NCI-H2081 (cell line): Measurements from ENCODE around the gene CHCHD6.

Experiments
- DNase-seq, 2 experiments: peaks; one replicate each; lab custom pipeline; 2025; lab: John Stamatoyannopoulos, UW

Gene CHCHD6

GRCh38 chr3:126668450-126669401 is 35.3 kb upstream of the CHCHD6 start:
- DNase-seq: no peak

GRCh38 chr3:126671521-126671920 is 32.5 kb upstream of the CHCHD6 start:
- no peak for DNase-seq

DNA sequence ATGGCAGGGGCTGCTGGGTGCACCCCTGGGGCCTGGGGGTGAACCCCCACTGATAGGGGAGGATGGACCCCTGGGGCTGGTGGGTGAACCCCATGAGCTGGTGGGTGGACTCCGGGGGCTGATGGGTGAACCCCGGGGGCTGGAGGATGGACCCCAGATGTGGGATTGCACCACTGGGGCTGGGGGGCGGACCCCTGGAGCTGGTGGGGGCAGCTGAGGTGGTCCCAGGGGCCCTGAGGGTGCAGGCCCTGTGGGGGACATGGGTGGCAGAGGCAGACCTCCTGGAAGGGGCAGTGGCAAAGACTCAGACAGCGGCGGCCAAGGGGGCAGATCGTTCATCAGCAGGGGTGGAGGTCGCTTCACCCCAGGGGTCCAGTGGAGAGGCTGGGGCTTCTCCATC is 31.7 kb upstream of the CHCHD6 start:
- DNase-seq: no peak

- DNase-seq: no peak
These were observed 31.3 kb upstream of the CHCHD6 start for GRCh38 chr3:126672741-126673140.

- DNase-seq: no peak
These were observed 26.9 kb upstream of the CHCHD6 start for GRCh38 chr3:126676919-126677705.

GRCh38 chr3:126677862-126678503 is 26.1 kb upstream of the CHCHD6 start:
- no peak for DNase-seq

- DNase-seq: no peak
These were observed 25.2 kb upstream of the CHCHD6 start for GRCh38 chr3:126678693-126679317.

- DNase-seq: peak; percentile 83 to 92
These were observed 24.7 kb upstream of the CHCHD6 start for GRCh38 chr3:126679318-126679751.

DNA sequence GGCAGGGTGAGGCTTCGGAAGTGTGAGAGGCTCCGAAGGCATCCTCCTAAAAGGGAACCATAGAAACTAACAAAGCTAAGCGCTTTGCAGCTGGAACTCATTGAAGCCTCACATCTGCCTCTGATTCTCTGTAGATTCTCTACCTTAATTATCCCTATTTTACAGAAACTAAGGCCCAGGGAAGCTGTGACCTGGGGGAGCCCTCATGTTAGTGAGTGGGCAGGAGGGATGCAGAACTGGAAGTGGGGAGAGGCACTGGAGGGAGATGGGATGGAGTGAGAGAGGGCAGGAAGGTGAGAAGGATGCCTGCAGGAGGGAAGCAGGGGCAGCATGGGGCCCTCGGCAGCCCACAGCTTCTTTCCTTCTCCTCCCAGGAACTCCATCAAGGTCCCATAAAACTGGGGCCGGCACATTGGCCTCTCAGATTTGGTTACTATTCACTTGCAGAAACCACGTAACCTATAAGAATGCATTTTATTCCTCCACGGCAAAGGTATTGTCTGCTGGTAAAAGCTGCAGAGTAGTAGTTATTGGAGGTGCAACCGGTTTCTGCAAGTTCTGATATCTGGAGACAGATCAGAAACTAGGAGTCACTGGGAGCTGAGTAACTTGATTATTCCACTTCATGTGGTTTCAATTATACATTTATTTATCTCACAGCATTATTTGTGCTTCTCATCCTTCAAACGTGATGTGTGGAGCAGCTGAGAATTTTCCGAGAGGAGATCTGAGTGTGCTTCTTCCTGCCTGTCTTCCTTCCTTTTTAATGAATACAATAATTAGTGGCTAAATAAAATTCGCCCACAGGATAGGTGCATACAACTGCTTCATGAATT is 24.0 kb upstream of the CHCHD6 start:
- no peak for DNase-seq

GRCh38 chr3:126680667-126681055 is 23.4 kb upstream of the CHCHD6 start:
- DNase-seq: no peak

- DNase-seq: no peak
These were observed 22.0 kb upstream of the CHCHD6 start for GRCh38 chr3:126682009-126682408.

- DNase-seq: no peak
These were observed 21.0 kb upstream of the CHCHD6 start for GRCh38 chr3:126683069-126683468.

DNA sequence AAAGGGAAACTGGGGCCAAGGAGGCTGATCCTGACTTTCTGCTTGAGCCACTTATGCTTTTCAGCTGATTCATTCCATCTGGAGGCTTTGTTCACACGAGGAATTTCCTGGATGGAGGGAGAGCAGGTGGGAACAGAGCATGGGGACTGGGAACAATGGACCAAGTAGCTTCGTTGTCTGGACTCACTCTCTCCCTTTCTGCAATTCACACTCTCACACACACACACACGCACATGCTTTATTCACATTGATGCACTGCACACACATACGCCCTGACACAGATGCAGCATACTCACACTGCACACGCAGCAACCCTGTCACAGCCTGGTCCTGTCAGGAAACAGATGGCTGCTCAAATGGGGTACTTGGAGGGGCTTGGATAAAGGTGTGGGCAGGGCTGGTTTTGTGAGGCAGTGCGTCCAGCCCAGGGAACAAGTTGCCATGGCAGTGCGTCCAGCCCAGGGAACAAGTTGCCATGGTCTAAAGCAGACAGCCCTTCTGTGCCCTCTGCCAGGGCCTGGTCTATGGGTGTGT is 19.8 kb upstream of the CHCHD6 start:
- DNase-seq: peak; percentile 23 to 48

DNA sequence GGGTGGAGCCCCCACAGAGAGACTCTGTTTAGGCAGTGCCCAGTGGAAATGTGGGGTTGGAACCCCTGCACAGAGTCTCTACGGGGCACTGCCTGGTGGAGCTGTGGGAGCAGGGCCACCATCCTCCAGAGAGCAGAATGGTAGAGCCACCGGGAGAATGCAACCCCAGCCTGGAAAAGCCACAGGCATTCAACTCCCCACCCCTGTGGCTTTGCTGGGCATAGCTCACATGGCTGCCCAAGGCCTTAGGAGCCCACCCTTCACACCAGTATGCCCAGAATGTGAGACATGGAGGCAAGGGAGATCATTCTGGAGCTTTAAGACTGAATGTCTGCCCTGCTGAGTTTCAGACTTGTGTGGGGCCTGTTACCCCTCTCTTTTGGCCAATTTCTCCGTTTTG is 19.0 kb upstream of the CHCHD6 start:
- DNase-seq: no peak

- no peak for DNase-seq
These were observed 18.5 kb upstream of the CHCHD6 start for GRCh38 chr3:126685493-126685892.

DNA sequence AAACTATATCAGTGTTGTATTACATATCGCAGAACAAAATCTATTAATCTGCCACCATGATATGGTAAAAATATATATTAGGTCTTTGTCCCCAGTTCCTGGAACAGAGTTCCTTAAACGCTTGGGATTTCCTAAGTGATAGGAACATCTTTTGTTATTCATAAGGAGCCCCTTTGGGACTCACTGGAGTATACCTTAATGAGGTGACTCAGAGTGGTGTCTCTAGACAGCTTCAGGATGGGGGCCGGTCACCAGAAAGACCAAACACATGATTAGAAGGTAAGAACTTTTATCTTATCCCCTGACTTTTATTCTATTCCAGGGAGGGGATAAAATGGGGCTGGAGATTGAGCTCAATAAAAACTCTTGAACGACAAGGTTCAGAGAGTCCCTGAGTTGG is 12.3 kb upstream of the CHCHD6 start:
- DNase-seq: no peak

DNA sequence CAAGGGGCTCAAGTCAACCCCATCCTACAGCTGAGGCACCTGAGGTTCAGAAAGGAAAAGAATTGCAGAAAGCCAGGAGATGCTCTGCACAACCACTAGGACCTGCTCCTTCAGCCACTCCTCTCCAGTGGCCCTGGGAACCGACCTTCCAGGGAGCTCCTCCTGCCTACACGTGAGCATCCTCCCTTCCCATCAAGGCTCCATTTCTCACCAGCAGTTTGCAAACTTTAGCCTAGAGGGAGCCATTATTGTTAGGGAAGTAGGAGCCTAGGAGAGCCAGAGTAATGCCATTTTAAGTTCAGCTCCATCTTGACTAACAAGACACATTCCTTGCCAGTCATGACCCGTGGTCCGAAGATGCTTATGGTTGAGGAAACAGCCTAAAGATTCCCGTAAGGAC is 11.2 kb upstream of the CHCHD6 start:
- no peak for DNase-seq

DNA sequence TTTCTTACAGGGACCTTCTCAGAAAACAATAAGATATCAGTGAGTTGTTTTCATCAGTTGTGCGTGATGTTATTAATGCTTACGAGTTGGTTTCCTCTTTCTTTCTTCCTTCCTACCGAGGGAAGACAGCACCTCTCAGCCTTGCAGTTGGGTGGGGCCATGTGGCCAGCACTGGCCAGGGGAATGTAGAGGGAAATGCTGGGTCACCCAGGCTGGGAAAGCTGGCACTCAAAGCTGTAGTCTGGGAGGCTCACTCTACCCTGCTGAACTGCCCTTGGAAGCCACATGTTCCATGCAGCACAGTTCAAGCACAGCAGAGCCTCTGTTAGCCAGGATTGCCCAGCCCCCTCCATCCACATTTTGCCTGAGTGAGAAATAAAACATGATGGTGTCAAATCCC is 10.1 kb upstream of the CHCHD6 start:
- DNase-seq: no peak

DNA sequence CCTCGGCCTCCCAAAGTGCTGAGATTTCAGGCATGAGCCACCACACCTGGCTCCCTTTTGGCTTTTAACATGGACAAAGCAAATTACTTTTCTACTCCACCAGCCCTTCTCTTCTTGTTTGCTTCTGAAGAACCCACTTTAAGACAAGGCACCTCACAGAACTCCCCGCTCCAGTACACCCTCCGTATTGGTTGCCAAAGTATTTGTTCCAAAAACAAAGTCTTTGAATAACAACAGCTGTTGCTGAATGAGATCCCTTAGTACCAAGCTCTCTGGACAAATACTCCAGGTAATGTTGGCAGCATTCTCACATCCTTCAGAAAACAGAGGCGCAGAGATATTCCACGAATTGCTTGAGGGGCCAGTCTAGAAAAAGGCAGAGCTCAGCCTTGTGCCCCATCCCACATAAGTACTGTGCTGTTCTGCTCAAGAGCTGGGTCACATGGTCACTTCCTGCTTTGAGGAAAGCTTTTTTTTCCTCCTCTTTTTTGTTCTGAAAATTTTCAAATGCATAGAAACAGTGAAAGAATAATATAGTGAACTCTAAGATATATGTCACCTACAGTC is 7.3 kb upstream of the CHCHD6 start:
- DNase-seq: no peak

- no peak for DNase-seq
These were observed 5.0 kb upstream of the CHCHD6 start for GRCh38 chr3:126699011-126699410.
